Spleen (tissue), 11 donors: ENCODE results near the gene ABCC2. TPM values are rescaled to one million over a fixed set of nuclear protein-coding genes. Genes with fewer than 3 reads are reported as not detected.

Source experiments
- DNase-seq: peaks from one replicate; pipeline ENCODE4 v3.0.0-alpha.2; 2020
- H3K27ac ChIP-seq, 8 donors: fragments of 200-600 bp; sonication (generic) in 7 of 8; 1 replicate in 4 of 8; 2 replicates in 4 of 8; pipeline versions ENCODE4 v1.5.0 to v1.8.0; 2016 to 2021; ENCODE audit warnings: inconsistent platforms in 4 of 8, mild to moderate bottlenecking in 4 of 8, moderate library complexity in 1 of 8
- H3K27me3 ChIP-seq, 7 donors: fragments of 200-600 bp; sonication (generic) in 6 of 7; replicated peaks in 1 of 7; 1 replicate in 4 of 7; 2 replicates in 3 of 7; pipeline versions ENCODE4 v1.5.0 to v1.8.0; 2016 to 2021; ENCODE audit warnings: inconsistent platforms in 3 of 7, mild to moderate bottlenecking in 1 of 7
- H3K36me3 ChIP-seq, 6 donors: fragments of 200-600 bp; sonication (generic) in 5 of 6; 1 replicate in 4 of 6; 2 replicates in 2 of 6; pipeline versions ENCODE4 v1.5.0 to v1.8.0; 2016 to 2021; ENCODE audit warnings: inconsistent platforms in 2 of 6
- H3K4me1 ChIP-seq, 6 donors: fragments of 200-600 bp; sonication (generic) in 5 of 6; 1 replicate in 3 of 6; 2 replicates in 3 of 6; pipeline versions ENCODE4 v1.5.0 to v1.8.0; 2016 to 2021; ENCODE audit warnings: inconsistent platforms in 3 of 6
- H3K4me3 ChIP-seq, 8 donors: fragments of 200-600 bp; sonication (generic) in 7 of 8; 1 replicate in 4 of 8; 2 replicates in 4 of 8; pipeline versions ENCODE4 v1.5.0 to v1.8.0; 2016 to 2021; ENCODE audit warnings: inconsistent platforms in 4 of 8, mild to moderate bottlenecking in 4 of 8, moderate library complexity in 2 of 8
- H3K9me3 ChIP-seq, 8 donors: fragments of 200-600 bp; sonication (generic) in 7 of 8; 1 replicate in 4 of 8; 2 replicates in 4 of 8; pipeline versions ENCODE4 v1.5.0 to v1.8.0; 2016 to 2021; ENCODE audit warnings: inconsistent platforms in 4 of 8
- CTCF ChIP-seq, 11 experiments: fragments of 200-600 bp in 7 of 11; fragments of 450-650 bp in 4 of 11; sonication (generic) in 4 of 11; IDR thresholded peaks in 8 of 11; conservative IDR thresholded peaks in 3 of 11; 1 replicate in 7 of 11; 2 replicates in 4 of 11; pipeline versions ENCODE4 v1.4.0 to v1.8.0; 2016 to 2021; ENCODE audit warnings: antibody characterized with exemption in 11 of 11, inconsistent platforms in 4 of 11, mild to moderate bottlenecking in 1 of 11
- POLR2A ChIP-seq, 3 donors: fragments of 450-650 bp; IDR thresholded peaks; one replicate each; pipeline ENCODE4 v1.5.1; 2017; ENCODE audit warnings: antibody characterized with exemption in 3 of 3, mild to moderate bottlenecking in 1 of 3
- POLR2AphosphoS5 ChIP-seq, 3 donors: sonication (generic); formaldehyde crosslinking; IDR thresholded peaks; one replicate each; pipeline ENCODE4 v1.5.1; 2017; ENCODE audit warnings: antibody characterized with exemption in 3 of 3
- WGBS, 5 donors: extraction: QIAGEN DNeasy Blood & Tissue Kit in 3 of 5; methylation state at CpG; one replicate each; pipeline versions ENCODE4 v1.1.5 to v1.1.7; 2013 to 2018; 5-methylcytosine and 5-hydroxymethylcytosine counted together
- intact Hi-C: fragments of 100-400 bp; cut with DNase I; formaldehyde crosslinking; loops from one replicate; pipeline ENCODE4 v1.15.0; 2023; ENCODE audit warnings: low total_unique reads
- polyA plus RNA-seq, 3 donors: library from polyadenylated mRNA; stranded (reverse); fragments of 200-250 nt; gene quantifications; one replicate each; pipeline ENCODE4 v1.2.1, GENCODE V29; 2013
- total RNA-seq, 7 donors: library from RNA; depleted of rRNA in 3 of 7; stranded (reverse); fragments of >200 nt in 3 of 7; fragmentation: NEBNext Ultra II Directional in 4 of 7; extraction: Animal tissue kit (Norgen Biotek cat#: 25700) in 4 of 7; gene quantifications; one replicate each; pipeline versions ENCODE4 v1.1.0 to v1.2.1, GENCODE V29; 2016 to 2021
- donor health status: healthy with polysubstance abuse.
- donor health status: DM: no; HTN: no; CAD: no; lungs with moderate emphysema.
- donor health status: DM: no; HTN: no; CAD: no.
- donor health status: Bipolar disorder and iron deficiency.
- donor health status: healthy.
- donor health status: DM: no; HTN: no; CAD: no.
- donor health status: DM: yes; HTN: yes; CAD: no.

Gene ABCC2
- total and polyA plus RNA-seq, 10 donors: 1.0 to 4.9 (median 2.7) TPM

DNA sequence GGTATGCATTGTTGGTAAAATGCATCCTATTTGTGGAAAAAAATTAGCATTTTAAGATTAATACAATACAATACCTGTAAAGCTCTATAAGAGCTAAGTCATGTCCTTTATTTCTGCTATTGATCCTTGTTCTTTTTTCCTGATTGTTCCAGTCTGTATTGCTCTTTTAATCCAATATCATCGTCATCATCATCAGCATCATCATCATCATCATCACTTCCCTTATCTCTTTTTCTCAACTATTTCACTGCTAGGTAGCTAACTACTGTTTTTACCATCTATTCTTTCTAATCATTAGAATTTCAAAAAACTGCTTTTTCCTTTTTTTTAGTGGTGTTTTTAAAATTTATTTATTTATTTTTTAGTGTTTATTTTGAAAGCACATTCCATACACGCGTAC, 71.2 kb downstream of the ABCC2 start:
- intact Hi-C loops: no loop called here
- H3K36me3 ChIP-seq: no peaks in the 10 kb centered on the region
- TF ChIP-seq POLR2AphosphoS5 (IDR thresholded peaks at IDR 0.05) (no peak), CTCF (IDR thresholded peaks at IDR 0.05 in 8 of 11, conservative IDR thresholded peaks at IDR 0.05 in 3 of 11) (no peak), POLR2A (IDR thresholded peaks at IDR 0.05) (no peak)
- no peak for DNase-seq
- H3K9me3 ChIP-seq: no peaks in the 10 kb centered on the region
- H3K27me3 ChIP-seq: no peaks in the 10 kb centered on the region
- 87 to 94% (median 91%) methylated on average over 3 of the region's 3 CpGs for WGBS, 5 donors
- H3K4me1 ChIP-seq: no peaks in the 10 kb centered on the region
- no peak overlapping the region for H3K4me3 ChIP-seq
- H3K27ac ChIP-seq: no peak overlapping the region

GRCh38 chr10:99854860-99855259, 72.4 kb downstream of the ABCC2 start:
- peak in 1 of 11 experiments; percentile 21 for TF ChIP-seq CTCF (IDR thresholded peaks at IDR 0.05 in 8 of 11, conservative IDR thresholded peaks at IDR 0.05 in 3 of 11)
- TF ChIP-seq POLR2A (IDR thresholded peaks at IDR 0.05): no peak
- no peak for TF ChIP-seq POLR2AphosphoS5 (IDR thresholded peaks at IDR 0.05)
- Histone ChIP-seq H3K9me3 (no peaks in the 10 kb centered on the region), H3K36me3 (no peaks in the 10 kb centered on the region), H3K27me3 (no peaks in the 10 kb centered on the region), H3K27ac (no peak overlapping the region), H3K4me1 (no peaks in the 10 kb centered on the region), H3K4me3 (no peak overlapping the region)
- intact Hi-C loops: no loop called here
- DNase-seq: no peak
- 54 to 74% (median 56%) methylated on average over 6 of the region's 6 CpGs for WGBS, 5 donors

GRCh38 chr10:99855479-99856071, 73.1 kb downstream of the ABCC2 start:
- Histone ChIP-seq H3K4me3 (no peak overlapping the region), H3K27ac (no peak overlapping the region), H3K36me3 (no peaks in the 10 kb centered on the region), H3K9me3 (no peaks in the 10 kb centered on the region), H3K27me3 (no peaks in the 10 kb centered on the region), H3K4me1 (no peaks in the 10 kb centered on the region)
- intact Hi-C loops: no loop called here
- 88 to 95% (median 93%) methylated on average over 8 of the region's 8 CpGs for whole genome bisulfite sequencing, 5 donors
- no peak for DNase-seq
- TF ChIP-seq POLR2A (IDR thresholded peaks at IDR 0.05) (no peak), POLR2AphosphoS5 (IDR thresholded peaks at IDR 0.05) (no peak), CTCF (IDR thresholded peaks at IDR 0.05 in 8 of 11, conservative IDR thresholded peaks at IDR 0.05 in 3 of 11) (no peak)

DNA sequence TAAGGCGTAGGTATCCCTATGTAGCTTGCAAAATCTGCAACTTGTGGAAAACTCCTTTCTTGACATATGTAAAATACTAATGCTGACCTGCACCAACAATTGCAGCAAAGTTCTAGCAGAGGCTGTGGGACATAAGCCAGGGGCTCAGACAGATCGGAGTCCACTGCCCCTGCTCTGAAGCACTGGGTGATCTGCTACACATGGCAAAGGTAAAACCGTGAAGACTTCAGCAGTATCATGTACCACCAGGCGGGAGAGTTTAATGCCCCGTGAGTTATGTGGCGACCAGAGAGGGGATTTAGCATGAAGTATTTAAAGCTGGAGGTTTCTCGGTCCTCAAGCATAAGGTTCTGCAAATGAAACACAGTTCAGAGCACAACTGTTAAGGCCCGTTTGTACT, 76.4 kb downstream of the ABCC2 start:
- H3K4me1 ChIP-seq: no peaks in the 10 kb centered on the region
- H3K27me3 ChIP-seq: no peaks in the 10 kb centered on the region
- no peak overlapping the region for H3K27ac ChIP-seq
- no peak for DNase-seq
- intact Hi-C loops: no loop called here
- TF ChIP-seq POLR2AphosphoS5 (IDR thresholded peaks at IDR 0.05) (no peak), CTCF (IDR thresholded peaks at IDR 0.05 in 8 of 11, conservative IDR thresholded peaks at IDR 0.05 in 3 of 11) (no peak)
- H3K4me3 ChIP-seq: no peak overlapping the region
- H3K36me3 ChIP-seq: no peaks in the 10 kb centered on the region
- H3K9me3 ChIP-seq: no peaks in the 10 kb centered on the region
- 85 to 94% (median 91%) methylated on average over 8 of the region's 8 CpGs for WGBS, 5 donors
